HG03521 (cell line): ENCODE results near the gene MYH15.

Experiments used
- ATAC-seq: cut with Tn5 transposase; IDR thresholded peaks from one replicate; pipeline ENCODE4 v1.9.1; 2021; ENCODE audit warnings: mild to moderate bottlenecking, moderate library complexity; ENCODE audit not compliant: unreplicated experiment

MYH15 gene

DNA sequence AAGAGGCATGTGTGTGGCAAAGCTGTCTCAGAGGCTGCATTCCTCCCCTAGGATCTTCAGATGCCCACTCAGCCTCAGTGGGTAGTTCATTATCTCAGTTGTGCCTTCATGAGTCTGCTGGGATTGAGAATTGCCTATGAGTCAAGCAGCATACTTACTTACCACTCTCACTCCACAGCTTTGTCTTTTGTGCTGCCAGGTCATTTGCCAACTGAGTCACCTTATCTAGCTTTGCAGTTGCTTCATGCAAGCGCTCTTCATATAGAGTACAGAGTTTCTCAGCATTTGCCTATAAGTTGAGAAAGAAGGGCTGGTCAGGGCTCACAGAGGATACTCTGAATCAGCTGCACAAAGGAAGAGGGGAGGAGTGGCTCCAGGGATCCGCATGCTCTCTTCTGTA is 89.5 kb downstream of the MYH15 start:
- ATAC-seq = no peak

DNA sequence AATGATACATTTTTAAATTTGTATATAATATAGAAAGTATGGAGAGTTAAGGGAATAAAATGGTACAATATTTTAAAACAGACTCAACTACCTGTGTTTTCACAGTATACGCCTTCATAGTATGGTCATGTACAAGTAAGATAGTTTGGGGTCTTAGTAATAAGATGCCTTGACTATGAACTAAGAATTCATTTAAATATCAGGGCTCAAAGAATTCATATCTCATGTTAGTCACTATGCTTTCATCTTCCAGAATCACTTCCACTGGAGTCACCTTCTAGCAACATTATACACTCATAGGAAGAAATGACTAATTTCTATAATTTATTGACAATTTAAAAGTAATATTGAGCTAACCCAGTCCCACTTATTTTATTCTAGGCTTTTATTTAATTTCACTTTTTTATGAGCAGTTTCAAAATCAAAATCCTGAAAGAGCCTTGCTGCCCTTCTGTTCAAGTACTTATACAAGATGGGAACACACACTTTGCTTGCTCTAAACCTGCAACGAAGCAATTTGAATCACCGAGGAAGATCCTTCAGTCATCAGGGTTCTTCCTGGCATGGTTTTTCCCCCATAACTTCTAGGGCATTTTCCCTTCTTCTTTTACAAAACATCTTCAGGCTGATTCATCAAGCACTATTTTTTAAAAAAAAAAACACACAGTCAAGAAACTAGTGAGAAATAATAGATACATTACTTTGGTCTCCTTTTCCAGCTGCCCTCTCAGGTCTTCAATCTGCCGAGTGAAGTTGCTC is 94.1 kb downstream of the MYH15 start:
- no peak for ATAC-seq

- ATAC-seq = no peak
Observed at GRCh38 chr3:108415661-108416060, 94.7 kb downstream of the MYH15 start.

DNA sequence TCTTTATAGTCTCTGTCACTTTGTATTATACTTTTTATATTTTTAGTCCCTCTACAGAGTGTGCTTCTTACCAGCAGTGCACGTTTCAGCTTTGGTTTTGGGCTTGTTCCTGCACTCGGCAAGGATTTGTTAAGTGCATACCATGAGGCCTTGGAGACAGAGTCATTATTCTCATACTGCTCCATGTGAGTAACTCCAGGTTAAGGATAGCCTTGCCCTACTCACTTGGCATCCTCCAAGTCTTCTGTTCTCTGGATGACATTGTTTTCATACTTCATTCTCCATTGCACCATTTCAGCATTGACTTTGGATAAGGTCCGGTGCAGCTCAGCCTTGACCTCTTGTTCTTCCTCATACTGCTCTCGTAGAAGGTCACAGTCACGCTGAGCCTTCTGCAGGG is 96.4 kb downstream of the MYH15 start:
- no peak for ATAC-seq

DNA sequence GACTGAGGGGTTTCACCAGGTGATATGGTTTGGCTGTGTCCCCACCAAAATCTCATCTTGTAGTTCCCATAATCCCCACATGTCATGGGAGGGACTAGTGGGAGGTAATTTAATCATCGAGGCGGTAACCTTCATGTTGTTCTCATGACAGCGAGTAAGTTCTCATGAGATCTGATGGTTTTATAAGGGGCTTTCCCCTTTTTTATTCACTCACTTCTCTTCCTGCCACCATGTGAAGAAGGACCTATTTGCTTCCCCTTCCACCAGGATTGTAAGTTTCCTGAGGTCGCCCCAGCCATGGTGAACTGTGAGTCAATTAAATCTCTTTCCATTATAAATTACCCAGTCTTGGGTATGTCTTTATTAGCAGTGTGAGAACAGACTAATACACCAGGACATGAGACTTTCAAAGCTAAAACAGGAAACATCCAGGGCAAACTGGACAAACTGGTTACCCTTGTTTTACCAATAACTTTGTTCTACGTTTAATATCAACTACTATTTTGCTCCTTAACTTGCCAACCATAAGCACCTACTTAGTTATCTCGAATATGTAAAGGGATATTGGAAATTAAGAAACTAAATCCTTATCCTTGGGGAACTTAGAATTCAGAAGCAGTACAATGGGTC is 98.2 kb downstream of the MYH15 start:
- ATAC-seq = no peak

- no peak for ATAC-seq
Observed at GRCh38 chr3:108410531-108410984, 99.8 kb downstream of the MYH15 start.

GRCh38 chr3:108409800-108410178 is 100.6 kb downstream of the MYH15 start:
- ATAC-seq = no peak

- no peak for ATAC-seq
Observed at GRCh38 chr3:108408883-108409799, 101.3 kb downstream of the MYH15 start.

GRCh38 chr3:108407886-108408285 is 102.5 kb downstream of the MYH15 start:
- ATAC-seq = no peak

DNA sequence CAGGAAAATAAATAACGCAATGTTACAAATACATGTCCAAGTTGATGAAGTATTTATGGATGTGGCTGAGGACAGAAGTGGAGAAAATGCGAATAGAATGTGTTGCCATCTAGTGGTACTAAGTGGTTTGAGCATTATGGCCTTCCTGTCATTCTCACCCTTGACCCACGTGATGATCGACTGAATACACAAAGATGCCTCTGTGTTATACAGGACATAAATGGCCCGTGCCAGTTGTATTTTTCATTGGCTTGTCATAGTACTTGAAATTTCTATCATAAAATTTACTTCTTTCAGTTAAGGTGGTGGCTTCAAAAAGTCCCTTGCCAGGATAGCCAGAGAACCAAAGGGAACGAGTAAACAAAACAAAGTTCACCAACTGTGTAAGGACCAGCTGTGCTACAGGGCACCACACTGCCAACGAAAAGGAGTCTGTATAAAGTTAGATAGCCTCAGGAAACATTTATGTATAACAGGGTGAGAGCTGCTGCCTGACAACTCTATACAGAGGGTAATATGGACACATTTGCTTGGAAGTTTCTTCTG is 103.7 kb downstream of the MYH15 start:
- peak; percentile 93 for ATAC-seq

GRCh38 chr3:108406063-108406660 is 104.2 kb downstream of the MYH15 start:
- no peak for ATAC-seq

DNA sequence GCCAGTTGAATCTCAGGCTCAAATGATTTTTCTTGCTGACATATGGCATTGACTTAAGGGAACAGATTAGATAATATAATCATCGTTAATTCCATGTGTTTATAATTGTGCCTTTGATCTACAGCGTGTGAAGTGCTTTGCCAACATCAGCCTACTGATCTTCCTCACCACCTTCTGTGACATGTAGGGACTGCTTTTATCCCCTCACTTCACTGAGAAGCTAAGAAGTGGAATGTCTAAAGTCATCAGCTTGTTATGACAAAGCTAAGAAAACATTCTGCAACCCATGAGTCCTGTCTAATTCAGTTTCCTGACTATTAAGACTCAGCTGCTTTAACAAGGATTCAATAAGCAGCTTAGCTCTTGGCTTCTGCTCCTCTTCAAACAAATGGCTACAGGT is 106.0 kb downstream of the MYH15 start:
- ATAC-seq = no peak

DNA sequence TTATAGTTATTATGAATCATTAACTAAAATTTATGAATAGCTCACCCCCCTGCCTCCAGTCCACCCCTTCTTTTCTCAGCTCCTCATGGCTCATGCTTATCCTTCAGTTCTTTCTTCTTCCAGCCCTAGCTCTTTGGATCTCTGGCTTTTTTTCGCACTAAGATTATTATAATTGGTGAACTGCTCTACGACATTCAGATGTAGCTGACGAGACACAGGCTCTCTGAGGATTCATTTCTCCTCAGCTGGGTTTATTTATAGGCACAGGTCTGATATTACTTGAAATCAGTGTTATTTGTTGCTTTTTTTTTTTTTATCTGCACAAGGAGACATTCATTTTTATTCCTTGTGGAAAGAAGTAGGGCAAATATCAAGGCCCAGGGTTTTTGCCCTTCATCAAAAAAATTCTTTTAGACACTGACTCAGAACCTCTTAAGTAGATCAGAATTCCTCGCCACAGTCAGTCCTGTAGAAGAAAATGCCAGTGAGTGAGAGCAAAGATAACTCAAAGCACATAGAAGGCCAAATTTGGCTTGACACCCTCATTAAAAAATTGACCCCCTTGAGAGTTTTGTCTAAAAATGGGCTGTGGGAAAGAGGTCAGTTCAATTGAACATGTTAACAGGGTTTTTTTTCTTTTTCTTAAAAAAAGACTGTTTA is 106.6 kb downstream of the MYH15 start:
- ATAC-seq = no peak

- no peak for ATAC-seq
Observed at GRCh38 chr3:108403198-108403597, 107.2 kb downstream of the MYH15 start.

DNA sequence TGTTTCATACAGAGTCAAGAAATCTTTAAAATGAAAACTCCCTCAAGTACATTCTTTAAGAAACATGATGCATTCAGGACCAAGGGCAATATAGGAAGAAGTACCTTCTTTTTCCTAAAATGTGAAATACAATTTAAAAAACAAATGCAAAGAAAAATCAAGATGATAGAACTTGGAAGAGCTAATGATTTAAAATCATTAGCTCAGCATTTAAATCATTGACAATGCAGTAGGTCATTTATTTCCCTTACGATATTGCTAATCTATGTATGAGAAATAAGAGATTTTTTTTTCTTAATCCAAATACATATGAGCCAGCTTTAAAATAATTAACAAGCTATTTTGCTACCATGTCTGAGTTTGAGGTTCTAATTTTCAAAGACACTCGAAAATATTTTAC is 108.6 kb downstream of the MYH15 start:
- no peak for ATAC-seq

GRCh38 chr3:108398510-108398909 is 111.9 kb downstream of the MYH15 start:
- no peak for ATAC-seq

GRCh38 chr3:108396336-108396735 is 114.1 kb downstream of the MYH15 start:
- ATAC-seq = no peak

GRCh38 chr3:108394563-108394962 is 115.8 kb downstream of the MYH15 start:
- ATAC-seq = no peak

- no peak for ATAC-seq
Observed at GRCh38 chr3:108394016-108394415, 116.4 kb downstream of the MYH15 start.

DNA sequence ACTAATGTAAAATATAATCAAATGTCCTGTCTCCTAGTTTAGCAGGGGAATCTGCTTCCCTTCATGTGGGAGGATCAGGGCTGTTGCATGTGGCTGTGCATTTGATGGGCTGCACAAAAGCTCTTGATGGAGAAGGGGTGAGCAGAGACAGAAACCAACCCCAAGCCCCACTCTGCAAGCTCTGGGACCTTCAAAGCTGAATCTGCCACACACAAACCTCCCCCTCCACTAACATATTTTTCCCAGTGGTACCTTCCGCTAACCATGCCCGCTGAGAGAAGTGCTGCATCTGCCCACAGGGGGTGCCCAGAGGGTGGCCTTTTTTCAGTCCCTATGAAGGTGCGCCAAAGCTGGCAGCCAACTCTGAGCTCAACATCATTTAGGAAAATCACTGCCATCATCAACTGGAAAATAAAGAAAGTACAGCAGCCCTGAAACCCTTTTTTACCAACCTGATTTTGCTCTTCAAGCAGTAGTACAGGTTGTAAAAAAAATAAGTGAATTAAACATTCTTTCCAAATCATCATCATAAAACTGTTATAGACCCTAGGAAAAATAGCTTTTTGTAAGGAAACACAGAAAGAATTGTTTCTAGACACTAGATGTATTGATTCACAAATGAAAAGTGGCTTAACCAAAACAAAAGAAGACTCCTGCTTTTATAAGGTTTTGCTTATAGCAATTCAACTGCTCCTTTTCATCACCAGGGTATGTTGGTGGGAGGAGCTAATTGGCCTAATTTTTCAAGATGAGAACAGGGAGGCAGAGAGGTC is 117.1 kb downstream of the MYH15 start:
- ATAC-seq = no peak
